ENCODE results near the gene CAMSAP2.
A peak's percentile ranks its signal among the peaks of the same experiment; 100 is the strongest.

Gene CAMSAP2

GRCh38 chr1:200738327-200738948 lies at the start of gene CAMSAP2:
Gene CAMSAP2, plus strand, starts transcription at chr1:200738893. Its CDS starts 935 bp downstream, at chr1:200739828.
- peak; percentile 47 to 57 for DNase-seq

- no peak for DNase-seq
These were observed 46.4 kb upstream of the CAMSAP2 start for GRCh38 chr1:200692316-200692715.

- no peak for DNase-seq
These were observed 45.4 kb upstream of the CAMSAP2 start for GRCh38 chr1:200693327-200693726.

- no peak for DNase-seq
These were observed 44.0 kb upstream of the CAMSAP2 start for GRCh38 chr1:200694738-200695137.

- no peak for DNase-seq
These were observed 38.8 kb upstream of the CAMSAP2 start for GRCh38 chr1:200699871-200700270.

GRCh38 chr1:200704986-200705500 lies 33.6 kb upstream of the CAMSAP2 start:
- DNase-seq, result no peak

- no peak for DNase-seq
These were observed 32.4 kb upstream of the CAMSAP2 start for GRCh38 chr1:200706111-200706814.

- no peak for DNase-seq
These were observed 31.6 kb upstream of the CAMSAP2 start for GRCh38 chr1:200707116-200707515.

GRCh38 chr1:200708161-200708560 lies 30.5 kb upstream of the CAMSAP2 start:
- no peak for DNase-seq

- DNase-seq, result no peak
These were observed 29.9 kb upstream of the CAMSAP2 start for GRCh38 chr1:200708769-200709168.

GRCh38 chr1:200710166-200710565 lies 28.5 kb upstream of the CAMSAP2 start:
- no peak for DNase-seq

- no peak for DNase-seq
These were observed 24.0 kb upstream of the CAMSAP2 start for GRCh38 chr1:200714504-200715187.

GRCh38 chr1:200720199-200720598 lies 18.5 kb upstream of the CAMSAP2 start:
- no peak for DNase-seq

- no peak for DNase-seq
These were observed 14.6 kb upstream of the CAMSAP2 start for GRCh38 chr1:200724064-200724463.

- no peak for DNase-seq
These were observed 11.4 kb upstream of the CAMSAP2 start for GRCh38 chr1:200727257-200727656.

- DNase-seq, result no peak
These were observed 8.8 kb upstream of the CAMSAP2 start for GRCh38 chr1:200729863-200730262.

GRCh38 chr1:200731654-200732332 lies 6.9 kb upstream of the CAMSAP2 start:
- no peak for DNase-seq

- no peak for DNase-seq
These were observed 6.3 kb upstream of the CAMSAP2 start for GRCh38 chr1:200732438-200732837.

GRCh38 chr1:200733907-200734306 lies 4.8 kb upstream of the CAMSAP2 start:
- peak in 1 of 2 donors; percentile 20 for DNase-seq

GRCh38 chr1:200737647-200738291 lies 924 bp upstream of the CAMSAP2 start:
- no peak for DNase-seq

- DNase-seq, result no peak
These were observed 407 bp downstream of the CAMSAP2 start for GRCh38 chr1:200738949-200739651.

Measured in stimulated activated CD4-positive, alpha-beta T cell treated with anti-CD3 and anti-CD28 coated beads, Interleukin-2, amount 100 ng/mL, for 48 hours (primary cell).